ENCODE results near the gene CHN1.

DNA sequence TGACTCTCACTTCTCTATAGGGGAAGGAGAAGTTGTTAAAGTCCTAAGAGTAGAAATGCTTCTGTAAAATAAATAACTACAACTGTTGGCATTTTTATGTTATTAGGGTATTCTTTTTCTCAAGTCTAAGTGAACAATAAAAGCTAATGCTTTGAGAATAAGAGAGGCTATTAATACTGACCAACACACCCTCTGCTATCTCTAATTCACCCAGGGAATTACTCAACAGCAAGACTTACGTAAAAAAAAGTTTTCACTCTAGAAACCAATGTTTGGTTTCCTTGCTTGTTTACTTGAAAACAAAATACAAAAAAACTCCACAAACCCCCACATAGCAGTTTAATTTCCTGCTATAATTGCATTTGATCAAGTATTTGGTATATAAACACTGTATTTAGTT is 25.2 kb downstream of the CHN1 start:
- no peak for TF ChIP-seq TAF1 (IDR thresholded peaks at IDR 0.05; ENCODE audit: borderline replicate concordance, insufficient read depth, low read length)
- TF ChIP-seq POLR2AphosphoS5 (IDR thresholded peaks at IDR 0.05; ENCODE audit: low read depth, low read length), result no peak
